HCT116 (cell line): Measurements from ENCODE around the gene LRATD1. TPM values are rescaled to one million over a fixed set of nuclear protein-coding genes. Genes with fewer than 3 reads are reported as not detected.

Experiments
- ATAC-seq: fragments of 200-7000 bp; cut with Tn5 transposase; 2 replicates; pipeline ENCODE4 v1.9.1; 2020; ENCODE audit warnings: mild to moderate bottlenecking, moderate library complexity
- BruUV-seq: library from RNA; stranded (reverse); fragments of 400-500 nt; replicated peaks from 2 replicates; lab custom pipeline; 2021; lab: Mats Ljungman, UMichigan
- CTCF ChIA-PET: fragments of 300-600 bp; sonication (Branson Sonifier 250); formaldehyde crosslinking; loops from one replicate; lab custom pipeline; 2021; ENCODE audit warnings: antibody characterized with exemption; lab: Charles Lee
- POLR2A ChIA-PET: fragments of 300-600, 350-600 bp; sonication (Branson Sonifier 250); formaldehyde crosslinking; loops from one replicate; lab custom pipeline; 2021; ENCODE audit warnings: antibody characterized with exemption; lab: Charles Lee
- RAD21 ChIA-PET, 2 experiments: fragments of 300-600 bp; sonication (Branson Sonifier 250); formaldehyde crosslinking; loops; one replicate each; lab custom pipeline; 2023; ENCODE audit warnings: low total read pairs in 2 of 2; ENCODE audit not compliant: uncharacterized antibody in 2 of 2, unreplicated experiment in 2 of 2, low non-redundant PET in 1 of 2; lab: Charles Lee
- DNase-seq: peaks from one replicate; pipeline ENCODE4 v3.0.0-alpha.2; 2010; ENCODE audit warnings: low read depth, low spot score
- H2AFZ ChIP-seq: fragments of 200-600 bp; shearing (Covaris generic), sonication (generic); 2 replicates; pipeline ENCODE4 v1.6.1; 2017; ENCODE audit warnings: low read depth, mixed run types, mixed read lengths, antibody characterized with exemption, low read length; ENCODE audit not compliant: poor library complexity, severe bottlenecking
- H3K27ac ChIP-seq: 2 replicates; pipeline ENCODE4 v1.5.1; 2012; ENCODE audit warnings: low read depth, low read length
- H3K27me3 ChIP-seq: fragments of 200-600 bp; sonication (generic); 2 replicates; pipeline ENCODE4 v1.6.1; 2016; ENCODE audit warnings: mixed run types, low read length, mixed read lengths; ENCODE audit not compliant: insufficient read depth
- H3K36me3 ChIP-seq, 2 experiments: fragments of 200-500 bp in 1 of 2; fragments of 200-600 bp in 1 of 2; sonication (Bioruptor generic) in 1 of 2; sonication (generic) in 1 of 2; 2 replicates each; pipeline versions ENCODE4 v1.5.1 to v1.6.1; 2014 to 2016; ENCODE audit warnings: low read length in 2 of 2, inconsistent platforms in 1 of 2, mixed read lengths in 1 of 2, mixed run types in 1 of 2; ENCODE audit not compliant: insufficient read depth in 2 of 2, control insufficient read depth in 1 of 2
- H3K4me1 ChIP-seq, 2 experiments: fragments of 200-600 bp in 1 of 2; sonication (generic) in 1 of 2; 2 replicates each; pipeline versions ENCODE4 v1.5.1 to v1.6.1; 2012 to 2017; ENCODE audit warnings: low read length in 2 of 2, inconsistent platforms in 1 of 2, mild to moderate bottlenecking in 1 of 2, mixed read lengths in 1 of 2, mixed run types in 1 of 2, moderate library complexity in 1 of 2; ENCODE audit not compliant: insufficient read depth in 2 of 2, control insufficient read depth in 1 of 2
- H3K4me2 ChIP-seq: fragments of 200-600 bp; sonication (generic); 2 replicates; pipeline ENCODE4 v1.6.1; 2017; ENCODE audit warnings: mixed run types, low read length, mixed read lengths
- H3K4me3 ChIP-seq, 2 experiments: fragments of 200-600 bp in 1 of 2; sonication (generic) in 1 of 2; replicated peaks in 1 of 2; 2 replicates each; pipeline ENCODE4 v1.5.1; 2011 to 2016; ENCODE audit warnings: low read length in 2 of 2, control low read depth in 1 of 2, low read depth in 1 of 2, mild to moderate bottlenecking in 1 of 2, mixed read lengths in 1 of 2, mixed run types in 1 of 2
- H3K79me2 ChIP-seq: fragments of 200-600 bp; sonication (generic); 2 replicates; pipeline ENCODE4 v1.6.1; 2017; ENCODE audit warnings: mild to moderate bottlenecking, mixed run types, low read length, moderate library complexity, mixed read lengths; ENCODE audit not compliant: insufficient read depth
- H3K9ac ChIP-seq: fragments of 200-600 bp; sonication (generic); 2 replicates; pipeline ENCODE4 v1.6.1; 2016; ENCODE audit warnings: low read length, mixed read lengths
- H3K9me2 ChIP-seq: fragments of 200-600 bp; sonication (generic), shearing (Covaris generic); 2 replicates; pipeline ENCODE4 v1.6.1; 2017; ENCODE audit warnings: mixed run types, mild to moderate bottlenecking, moderate library complexity; ENCODE audit not compliant: insufficient read depth
- H3K9me3 ChIP-seq, 2 experiments: fragments of 200-500 bp in 1 of 2; fragments of 200-600 bp in 1 of 2; sonication (Bioruptor generic) in 1 of 2; sonication (generic) in 1 of 2; 2 replicates each; pipeline ENCODE4 v1.6.1; 2014 to 2017; ENCODE audit warnings: low read length in 2 of 2, mixed read lengths in 2 of 2, inconsistent platforms in 1 of 2, low read depth in 1 of 2, mild to moderate bottlenecking in 1 of 2, mixed run types in 1 of 2, moderate library complexity in 1 of 2; ENCODE audit not compliant: control insufficient read depth in 1 of 2, insufficient read depth in 1 of 2
- H4K20me1 ChIP-seq: fragments of 200-600 bp; sonication (generic), shearing (Covaris generic); 2 replicates; pipeline ENCODE4 v1.6.1; 2017; ENCODE audit warnings: mixed run types, mild to moderate bottlenecking, moderate library complexity; ENCODE audit not compliant: insufficient read depth
- CEBPB ChIP-seq: IDR thresholded peaks from 2 replicates; pipeline ENCODE4 v1.6.1; 2012; ENCODE audit warnings: low read depth
- ELF1 ChIP-seq: IDR thresholded peaks from 2 replicates; pipeline ENCODE4 v1.6.1; 2012; ENCODE audit warnings: low read depth, borderline replicate concordance
- FOSL1 ChIP-seq: IDR thresholded peaks from 2 replicates; pipeline ENCODE4 v1.6.1; 2012; ENCODE audit warnings: low read depth
- JUND ChIP-seq: IDR thresholded peaks from 2 replicates; pipeline ENCODE4 v1.6.1; 2012
- POLR2A ChIP-seq: IDR thresholded peaks from 2 replicates; pipeline ENCODE4 v1.7.0; 2011; ENCODE audit warnings: borderline replicate concordance; ENCODE audit not compliant: insufficient read depth, insufficient read length; ENCODE audit errors: extremely low read depth
- POLR2AphosphoS5 ChIP-seq: IDR thresholded peaks from 2 replicates; pipeline ENCODE4 v1.6.1; 2011; ENCODE audit warnings: mild to moderate bottlenecking, low read depth, low read length, moderate library complexity
- RAD21 ChIP-seq: IDR thresholded peaks from 2 replicates; pipeline ENCODE4 v1.6.1; 2012; ENCODE audit warnings: low read depth, mild to moderate bottlenecking
- SIN3A ChIP-seq: IDR thresholded peaks from 2 replicates; pipeline ENCODE4 v1.6.1; 2012; ENCODE audit warnings: low read depth
- TCF7L2 ChIP-seq: IDR thresholded peaks from 2 replicates; pipeline ENCODE4 v1.7.0; 2011; ENCODE audit warnings: borderline replicate concordance, inconsistent platforms; ENCODE audit not compliant: insufficient read depth, insufficient read length; ENCODE audit errors: extremely low read depth
- ZNF274 ChIP-seq: fragments of 200-500 bp; sonication (Bioruptor generic); IDR thresholded peaks from 2 replicates; pipeline ENCODE4 v1.6.1; 2014; ENCODE audit warnings: mild to moderate bottlenecking, low read depth, low read length, inconsistent platforms
- intact Hi-C: fragments of 100-400 bp; cut with micrococcal nuclease; formaldehyde crosslinking; loops from 2 replicates; pipeline ENCODE4 v1.10.0; 2022
- total RNA-seq: library from RNA; stranded (reverse); gene quantifications from one replicate; pipeline ENCODE4 v1.2.1, GENCODE V29; 2021; ENCODE audit not compliant: unreplicated experiment
- TF ChIP-seq, protein P1 (sequence below): IDR thresholded peaks from 2 replicates; pipeline ENCODE4 v1.6.1; 2011; ENCODE audit warnings: mild to moderate bottlenecking, low read length, moderate library complexity; ENCODE audit not compliant: insufficient replicate concordance; ENCODE audit errors: extremely low read depth
- TF ChIP-seq, protein P2 (sequence below): IDR thresholded peaks from 2 replicates; pipeline ENCODE4 v1.6.1; 2012
- TF ChIP-seq, protein P3 (sequence below): IDR thresholded peaks from 2 replicates; pipeline ENCODE4 v1.6.1; 2012

The LRATD1 gene
- total RNA-seq, 1 experiment from 2014 or later = 0.07 TPM

DNA sequence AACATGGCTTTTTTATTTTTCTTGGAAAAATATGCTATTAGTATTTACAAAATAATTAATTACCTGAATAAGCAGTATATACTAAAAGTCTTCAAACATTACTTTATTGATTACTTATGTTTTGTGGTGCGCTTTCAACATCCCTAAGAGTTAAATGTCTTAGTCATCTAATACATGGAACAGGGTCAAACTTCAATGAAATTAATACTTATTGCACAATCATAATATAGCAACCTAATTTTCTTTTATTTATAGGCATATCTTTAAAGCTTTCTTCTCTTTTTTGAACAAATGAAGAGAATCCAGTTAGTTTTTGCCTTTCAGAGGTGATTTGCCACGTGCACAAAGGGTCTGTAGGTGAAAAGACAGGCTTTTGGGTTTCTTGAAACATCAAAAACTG is 6.0 kb downstream of the LRATD1 start:
- no peak overlapping the region for H3K4me3 ChIP-seq
- no peaks in the 10 kb centered on the region for H3K79me2 ChIP-seq
- POLR2A ChIA-PET = no interaction called here
- no peaks in the 10 kb centered on the region for H4K20me1 ChIP-seq
- no peaks in the 10 kb centered on the region for H3K9me2 ChIP-seq
- no TSS peak for BruUV-seq
- H3K36me3 ChIP-seq = no peaks in the 10 kb centered on the region
- H3K9me3 ChIP-seq = peaks cover 5 to 12% of the 10 kb centered on the region in 2 experiments; a peak in 2 of 4 replicates
- H3K27ac ChIP-seq = no peak overlapping the region
- DNase-seq (no peak), ATAC-seq (no peak)
- TF ChIP-seq ZNF274 = no peak
- no peak for TF ChIP-seq POLR2AphosphoS5
- TF ChIP-seq, protein P1, sequence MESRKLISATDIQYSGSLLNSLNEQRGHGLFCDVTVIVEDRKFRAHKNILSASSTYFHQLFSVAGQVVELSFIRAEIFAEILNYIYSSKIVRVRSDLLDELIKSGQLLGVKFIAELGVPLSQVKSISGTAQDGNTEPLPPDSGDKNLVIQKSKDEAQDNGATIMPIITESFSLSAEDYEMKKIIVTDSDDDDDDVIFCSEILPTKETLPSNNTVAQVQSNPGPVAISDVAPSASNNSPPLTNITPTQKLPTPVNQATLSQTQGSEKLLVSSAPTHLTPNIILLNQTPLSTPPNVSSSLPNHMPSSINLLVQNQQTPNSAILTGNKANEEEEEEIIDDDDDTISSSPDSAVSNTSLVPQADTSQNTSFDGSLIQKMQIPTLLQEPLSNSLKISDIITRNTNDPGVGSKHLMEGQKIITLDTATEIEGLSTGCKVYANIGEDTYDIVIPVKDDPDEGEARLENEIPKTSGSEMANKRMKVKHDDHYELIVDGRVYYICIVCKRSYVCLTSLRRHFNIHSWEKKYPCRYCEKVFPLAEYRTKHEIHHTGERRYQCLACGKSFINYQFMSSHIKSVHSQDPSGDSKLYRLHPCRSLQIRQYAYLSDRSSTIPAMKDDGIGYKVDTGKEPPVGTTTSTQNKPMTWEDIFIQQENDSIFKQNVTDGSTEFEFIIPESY = no peak
- TF ChIP-seq POLR2A = no peak
- TF ChIP-seq, protein P2, sequence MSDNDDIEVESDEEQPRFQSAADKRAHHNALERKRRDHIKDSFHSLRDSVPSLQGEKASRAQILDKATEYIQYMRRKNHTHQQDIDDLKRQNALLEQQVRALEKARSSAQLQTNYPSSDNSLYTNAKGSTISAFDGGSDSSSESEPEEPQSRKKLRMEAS = no peak
- no peak for TF ChIP-seq CEBPB
- no peak for TF ChIP-seq FOSL1
- no peak for TF ChIP-seq JUND
- TF ChIP-seq, protein P3, sequence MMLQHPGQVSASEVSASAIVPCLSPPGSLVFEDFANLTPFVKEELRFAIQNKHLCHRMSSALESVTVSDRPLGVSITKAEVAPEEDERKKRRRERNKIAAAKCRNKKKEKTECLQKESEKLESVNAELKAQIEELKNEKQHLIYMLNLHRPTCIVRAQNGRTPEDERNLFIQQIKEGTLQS = no peak
- TF ChIP-seq SIN3A = no peak
- TF ChIP-seq TCF7L2 = no peak
- TF ChIP-seq ELF1 = no peak
- no peak for TF ChIP-seq RAD21
- intact Hi-C loops = no loop called here
- H3K27me3 ChIP-seq = no peaks in the 10 kb centered on the region
- RAD21 ChIA-PET = no interaction called here
- H3K4me2 ChIP-seq = no peak overlapping the region
- H3K4me1 ChIP-seq = no peaks in the 10 kb centered on the region
- H2AFZ ChIP-seq = no peak overlapping the region
- CTCF ChIA-PET = no interaction called here
- H3K9ac ChIP-seq = no peak overlapping the region
